Adrenal gland (tissue), 5 donors: ENCODE results near the gene SPAST.

Source experiments
- POLR2A ChIP-seq, 2 donors: fragments of 450-650 bp; IDR thresholded peaks; one replicate each; pipeline ENCODE4 v1.6.1; 2017; ENCODE audit warnings: antibody characterized with exemption in 2 of 2, mild to moderate bottlenecking in 2 of 2, moderate library complexity in 1 of 2
- TF ChIP-seq, protein P1 (sequence below), 6 experiments: fragments of 450-650 bp in 4 of 6; fragments of 200-600 bp in 2 of 6; sonication (generic) in 1 of 6; IDR thresholded peaks; 1 replicate in 5 of 6; 2 replicates in 1 of 6; pipeline versions ENCODE4 v1.5.1 to v1.8.0; 2016 to 2021; ENCODE audit warnings: antibody characterized with exemption in 6 of 6, mild to moderate bottlenecking in 2 of 6, moderate library complexity in 1 of 6
- donor health status: DM: no; HTN: no; CAD: no.

DNA sequence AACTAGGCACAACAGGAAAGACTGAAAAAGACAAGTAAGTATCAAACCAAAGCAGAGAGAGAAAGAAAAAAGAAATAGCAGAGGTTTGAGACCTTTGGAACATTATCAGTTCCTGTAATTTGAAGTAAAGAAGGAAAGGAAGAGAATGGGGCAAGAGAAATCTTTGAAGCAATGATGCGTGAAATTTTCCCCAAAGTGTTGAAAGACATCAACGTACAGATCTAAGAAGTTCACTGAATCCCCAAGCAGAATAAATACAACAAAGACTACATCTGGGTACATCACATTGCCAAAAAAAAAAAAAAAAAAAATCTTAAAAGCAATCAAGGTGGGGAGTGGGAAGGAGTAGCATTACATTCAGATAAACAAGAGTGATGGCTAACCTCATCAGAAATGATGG lies 96.3 kb downstream of the SPAST start:
- TF ChIP-seq, protein P1, sequence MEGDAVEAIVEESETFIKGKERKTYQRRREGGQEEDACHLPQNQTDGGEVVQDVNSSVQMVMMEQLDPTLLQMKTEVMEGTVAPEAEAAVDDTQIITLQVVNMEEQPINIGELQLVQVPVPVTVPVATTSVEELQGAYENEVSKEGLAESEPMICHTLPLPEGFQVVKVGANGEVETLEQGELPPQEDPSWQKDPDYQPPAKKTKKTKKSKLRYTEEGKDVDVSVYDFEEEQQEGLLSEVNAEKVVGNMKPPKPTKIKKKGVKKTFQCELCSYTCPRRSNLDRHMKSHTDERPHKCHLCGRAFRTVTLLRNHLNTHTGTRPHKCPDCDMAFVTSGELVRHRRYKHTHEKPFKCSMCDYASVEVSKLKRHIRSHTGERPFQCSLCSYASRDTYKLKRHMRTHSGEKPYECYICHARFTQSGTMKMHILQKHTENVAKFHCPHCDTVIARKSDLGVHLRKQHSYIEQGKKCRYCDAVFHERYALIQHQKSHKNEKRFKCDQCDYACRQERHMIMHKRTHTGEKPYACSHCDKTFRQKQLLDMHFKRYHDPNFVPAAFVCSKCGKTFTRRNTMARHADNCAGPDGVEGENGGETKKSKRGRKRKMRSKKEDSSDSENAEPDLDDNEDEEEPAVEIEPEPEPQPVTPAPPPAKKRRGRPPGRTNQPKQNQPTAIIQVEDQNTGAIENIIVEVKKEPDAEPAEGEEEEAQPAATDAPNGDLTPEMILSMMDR (IDR thresholded peaks at IDR 0.05): no peak
- no peak for TF ChIP-seq POLR2A (IDR thresholded peaks at IDR 0.05)
